ENCODE measurements around the gene LRRN1. TPM values are rescaled to one million over a fixed set of nuclear protein-coding genes. Genes with fewer than 3 reads are reported as not detected.
"Not testable (repeated sequence)": the region's sequence is repeated elsewhere in the genome, so short reads cannot be mapped to it uniquely, and the experiment has no call there.

LRRN1 gene
- total RNA-seq, 1 donor, result 4.0 TPM

- DNase-seq (ENCODE audit: insufficient read length, low spot score, missing footprints), result no peak
- no peak overlapping the region for H3K4me2 ChIP-seq (ENCODE audit: insufficient read depth, low read length)
- H3K27ac ChIP-seq (ENCODE audit: low read depth, low read length), result no peak overlapping the region
- peaks cover 2% of the 10 kb centered on the region for H3K9me3 ChIP-seq (ENCODE audit: low read depth, low read length)
- H2AFZ ChIP-seq (ENCODE audit: low read length), result no peak overlapping the region
- H4K20me1 ChIP-seq (ENCODE audit: insufficient read depth, low read length), result no peaks in the 10 kb centered on the region
- no peaks in the 10 kb centered on the region for H3K27me3 ChIP-seq (ENCODE audit: insufficient read depth, low read length)
- no peaks in the 10 kb centered on the region for H3K79me2 ChIP-seq (ENCODE audit: insufficient read depth, low read length)
- H3K4me1 ChIP-seq (ENCODE audit: insufficient read depth, low read length), result no peaks in the 10 kb centered on the region
- no peaks in the 10 kb centered on the region for H3K36me3 ChIP-seq (ENCODE audit: insufficient read depth, low read length)
- TF ChIP-seq, protein P1, sequence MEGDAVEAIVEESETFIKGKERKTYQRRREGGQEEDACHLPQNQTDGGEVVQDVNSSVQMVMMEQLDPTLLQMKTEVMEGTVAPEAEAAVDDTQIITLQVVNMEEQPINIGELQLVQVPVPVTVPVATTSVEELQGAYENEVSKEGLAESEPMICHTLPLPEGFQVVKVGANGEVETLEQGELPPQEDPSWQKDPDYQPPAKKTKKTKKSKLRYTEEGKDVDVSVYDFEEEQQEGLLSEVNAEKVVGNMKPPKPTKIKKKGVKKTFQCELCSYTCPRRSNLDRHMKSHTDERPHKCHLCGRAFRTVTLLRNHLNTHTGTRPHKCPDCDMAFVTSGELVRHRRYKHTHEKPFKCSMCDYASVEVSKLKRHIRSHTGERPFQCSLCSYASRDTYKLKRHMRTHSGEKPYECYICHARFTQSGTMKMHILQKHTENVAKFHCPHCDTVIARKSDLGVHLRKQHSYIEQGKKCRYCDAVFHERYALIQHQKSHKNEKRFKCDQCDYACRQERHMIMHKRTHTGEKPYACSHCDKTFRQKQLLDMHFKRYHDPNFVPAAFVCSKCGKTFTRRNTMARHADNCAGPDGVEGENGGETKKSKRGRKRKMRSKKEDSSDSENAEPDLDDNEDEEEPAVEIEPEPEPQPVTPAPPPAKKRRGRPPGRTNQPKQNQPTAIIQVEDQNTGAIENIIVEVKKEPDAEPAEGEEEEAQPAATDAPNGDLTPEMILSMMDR (IDR thresholded peaks at IDR 0.05; ENCODE audit: extremely low read depth, low read depth, low read length), result no peak
- H3K4me3 ChIP-seq (ENCODE audit: insufficient read depth, low read length), result no peak overlapping the region
These were observed 63.3 kb downstream of the LRRN1 start for GRCh38 chr3:3862534-3862933.

DNA sequence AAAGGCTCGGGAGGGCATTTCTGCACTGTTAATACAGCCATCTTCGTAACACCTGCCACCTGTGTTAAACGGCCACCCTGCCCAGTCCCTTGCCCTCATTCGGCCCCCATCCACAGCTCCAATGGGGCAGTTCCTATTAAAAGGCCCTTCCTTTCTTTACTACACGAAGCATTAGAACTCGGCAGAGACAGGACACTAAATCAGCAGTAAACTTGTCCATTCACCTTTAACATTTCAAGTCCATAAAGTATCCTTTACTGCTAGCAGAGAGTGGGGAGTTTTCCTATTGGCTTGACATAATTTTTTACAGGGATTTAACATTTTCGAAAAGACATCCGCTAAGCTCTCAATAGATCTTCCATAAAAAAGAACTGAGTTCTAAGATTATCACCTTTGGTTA, 76.3 kb downstream of the LRRN1 start:
- no peak overlapping the region for H3K4me2 ChIP-seq (ENCODE audit: insufficient read depth, low read length)
- H3K27me3 ChIP-seq (ENCODE audit: insufficient read depth, low read length), result no peaks in the 10 kb centered on the region
- TF ChIP-seq, protein P1 (IDR thresholded peaks at IDR 0.05; ENCODE audit: extremely low read depth, low read depth, low read length), result no peak
- no peaks in the 10 kb centered on the region for H3K9me3 ChIP-seq (ENCODE audit: low read depth, low read length)
- no peaks in the 10 kb centered on the region for H3K4me1 ChIP-seq (ENCODE audit: insufficient read depth, low read length)
- DNase-seq (ENCODE audit: insufficient read length, low spot score, missing footprints), result no peak
- H2AFZ ChIP-seq (ENCODE audit: low read length), result no peak overlapping the region
- no peaks in the 10 kb centered on the region for H4K20me1 ChIP-seq (ENCODE audit: insufficient read depth, low read length)
- no peak overlapping the region for H3K27ac ChIP-seq (ENCODE audit: low read depth, low read length)
- H3K79me2 ChIP-seq (ENCODE audit: insufficient read depth, low read length), result no peaks in the 10 kb centered on the region
- no peak overlapping the region for H3K4me3 ChIP-seq (ENCODE audit: insufficient read depth, low read length)
- no peaks in the 10 kb centered on the region for H3K36me3 ChIP-seq (ENCODE audit: insufficient read depth, low read length)

- no peaks in the 10 kb centered on the region for H3K79me2 ChIP-seq (ENCODE audit: insufficient read depth, low read length)
- H3K4me1 ChIP-seq (ENCODE audit: insufficient read depth, low read length), result no peaks in the 10 kb centered on the region
- no peaks in the 10 kb centered on the region for H3K27me3 ChIP-seq (ENCODE audit: insufficient read depth, low read length)
- H3K4me3 ChIP-seq (ENCODE audit: insufficient read depth, low read length), result no peak overlapping the region
- H2AFZ ChIP-seq (ENCODE audit: low read length), result no peak overlapping the region
- TF ChIP-seq, protein P1 (IDR thresholded peaks at IDR 0.05; ENCODE audit: extremely low read depth, low read depth, low read length), result no peak
- no peak overlapping the region for H3K27ac ChIP-seq (ENCODE audit: low read depth, low read length)
- no peak overlapping the region for H3K4me2 ChIP-seq (ENCODE audit: insufficient read depth, low read length)
- no peak for DNase-seq (ENCODE audit: insufficient read length, low spot score, missing footprints)
- H3K36me3 ChIP-seq (ENCODE audit: insufficient read depth, low read length), result no peaks in the 10 kb centered on the region
- no peaks in the 10 kb centered on the region for H4K20me1 ChIP-seq (ENCODE audit: insufficient read depth, low read length)
- H3K9me3 ChIP-seq (ENCODE audit: low read depth, low read length), result no peaks in the 10 kb centered on the region
These were observed 81.8 kb downstream of the LRRN1 start for GRCh38 chr3:3881050-3881449.

DNA sequence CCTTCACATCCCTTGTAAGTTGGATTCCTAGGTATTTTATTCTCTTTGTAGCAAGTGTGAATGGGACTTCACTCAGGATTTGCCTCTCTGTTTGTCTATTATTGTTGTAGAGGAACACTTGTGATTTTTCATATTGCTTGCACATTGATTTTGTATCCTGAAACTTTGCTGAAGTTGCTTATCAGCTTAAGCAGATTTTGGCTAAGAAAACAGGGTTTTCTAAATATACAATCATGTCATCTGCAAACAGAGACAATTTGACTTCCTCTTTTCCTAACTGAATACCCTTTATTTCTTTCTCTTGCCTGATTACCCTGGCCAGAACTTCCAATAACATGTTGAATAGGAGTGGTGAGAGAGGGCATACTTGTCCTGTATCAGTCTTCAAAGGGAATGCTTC, 88.1 kb downstream of the LRRN1 start:
- not testable (repeated sequence) for H2AFZ ChIP-seq (ENCODE audit: low read length); H3K79me2 ChIP-seq (ENCODE audit: insufficient read depth, low read length); H3K4me2 ChIP-seq (ENCODE audit: insufficient read depth, low read length); DNase-seq (ENCODE audit: insufficient read length, low spot score, missing footprints); H4K20me1 ChIP-seq (ENCODE audit: insufficient read depth, low read length); H3K36me3 ChIP-seq (ENCODE audit: insufficient read depth, low read length); H3K9me3 ChIP-seq (ENCODE audit: low read depth, low read length); H3K27ac ChIP-seq (ENCODE audit: low read depth, low read length); H3K4me1 ChIP-seq (ENCODE audit: insufficient read depth, low read length); H3K4me3 ChIP-seq (ENCODE audit: insufficient read depth, low read length); H3K27me3 ChIP-seq (ENCODE audit: insufficient read depth, low read length)

Data from osteoblast (primary cell).